ENCODE results near the gene HOXA1.

The HOXA1 gene

GRCh38 chr7:27116962-27117886, 21.4 kb upstream of the HOXA1 start:
- DNase-seq (ENCODE audit: low spot score): no peak

- no peak for DNase-seq (ENCODE audit: low spot score)
Measured at GRCh38 chr7:27116031-27116961, 20.5 kb upstream of the HOXA1 start.

GRCh38 chr7:27115221-27116026, 19.6 kb upstream of the HOXA1 start:
- no peak for DNase-seq (ENCODE audit: low spot score)

- DNase-seq (ENCODE audit: low spot score): no peak
Measured at GRCh38 chr7:27114881-27115220, 19.1 kb upstream of the HOXA1 start.

- DNase-seq (ENCODE audit: low spot score): peak; percentile 59
Measured at GRCh38 chr7:27113991-27114769, 18.4 kb upstream of the HOXA1 start.

GRCh38 chr7:27112955-27113949, 17.5 kb upstream of the HOXA1 start:
- peak; percentile 57 for DNase-seq (ENCODE audit: low spot score)

- no peak for DNase-seq (ENCODE audit: low spot score)
Measured at GRCh38 chr7:27112361-27112760, 16.6 kb upstream of the HOXA1 start.

GRCh38 chr7:27111751-27112277, 16.0 kb upstream of the HOXA1 start:
- no peak for DNase-seq (ENCODE audit: low spot score)

GRCh38 chr7:27111042-27111750, 15.4 kb upstream of the HOXA1 start:
- no peak for DNase-seq (ENCODE audit: low spot score)

GRCh38 chr7:27110186-27111031, 14.6 kb upstream of the HOXA1 start:
- DNase-seq (ENCODE audit: low spot score): no peak

- DNase-seq (ENCODE audit: low spot score): no peak
Measured at GRCh38 chr7:27109466-27110185, 13.8 kb upstream of the HOXA1 start.

- no peak for DNase-seq (ENCODE audit: low spot score)
Measured at GRCh38 chr7:27108390-27109127, 12.8 kb upstream of the HOXA1 start.

GRCh38 chr7:27107391-27108381, 11.9 kb upstream of the HOXA1 start:
- DNase-seq (ENCODE audit: low spot score): no peak

- no peak for DNase-seq (ENCODE audit: low spot score)
Measured at GRCh38 chr7:27106901-27107240, 11.1 kb upstream of the HOXA1 start.

GRCh38 chr7:27106181-27106900, 10.5 kb upstream of the HOXA1 start:
- DNase-seq (ENCODE audit: low spot score): no peak
